ENCODE data around the gene NBPF8.
"Not testable (repeated sequence)": the region's sequence is repeated elsewhere in the genome, so short reads cannot be mapped to it uniquely, and the experiment has no call there.

The NBPF8 gene

DNA sequence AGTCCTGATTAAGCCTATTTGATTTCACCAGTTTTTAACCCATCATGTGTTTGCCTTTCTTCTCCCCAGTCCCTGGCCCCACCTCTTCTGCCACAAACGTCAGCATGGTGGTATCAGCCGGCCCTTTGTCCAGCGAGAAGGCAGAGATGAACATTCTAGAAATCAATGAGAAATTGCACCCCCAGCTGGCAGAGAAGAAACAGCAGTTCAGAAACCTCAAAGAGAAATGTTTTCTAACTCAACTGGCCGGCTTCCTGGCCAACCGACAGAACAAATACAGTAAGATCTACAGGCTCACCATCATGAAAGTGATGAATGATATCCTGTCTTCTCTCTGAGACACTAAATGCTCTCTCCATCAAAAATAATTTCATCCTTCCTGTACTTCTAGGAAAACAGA, 34.3 kb downstream of the NBPF8 start:
- H3K9ac ChIP-seq (ENCODE audit: low read length); H3K4me1 ChIP-seq (ENCODE audit: control insufficient read depth, insufficient read depth, low read length): not testable (repeated sequence)

More for the DNA sequence above, 34.3 kb downstream of the NBPF8 start:
- not testable (repeated sequence) for H3K27me3 ChIP-seq (ENCODE audit: control insufficient read depth, insufficient read depth, low read length); H3K36me3 ChIP-seq (ENCODE audit: control insufficient read depth, insufficient read depth, low read length); H3K9me3 ChIP-seq (ENCODE audit: control insufficient read depth, low read length); H3K4me3 ChIP-seq (ENCODE audit: low read length)

All from mucosa of stomach (tissue), 1 donor.